Spleen (tissue), 7 donors: ENCODE results near the gene CCDC102B.

Experiments used
- CTCF ChIP-seq, 11 experiments: fragments of 200-600 bp in 7 of 11; fragments of 450-650 bp in 4 of 11; sonication (generic) in 4 of 11; IDR thresholded peaks in 8 of 11; conservative IDR thresholded peaks in 3 of 11; 1 replicate in 7 of 11; 2 replicates in 4 of 11; pipeline versions ENCODE4 v1.4.0 to v1.8.0; 2016 to 2021; ENCODE audit warnings: antibody characterized with exemption in 11 of 11, inconsistent platforms in 4 of 11, mild to moderate bottlenecking in 1 of 11
- POLR2A ChIP-seq, 3 donors: fragments of 450-650 bp; IDR thresholded peaks; one replicate each; pipeline ENCODE4 v1.5.1; 2017; ENCODE audit warnings: antibody characterized with exemption in 3 of 3, mild to moderate bottlenecking in 1 of 3
- donor health status: DM: no; HTN: no; CAD: no; lungs with moderate emphysema.
- donor health status: DM: no; HTN: no; CAD: no.
- donor health status: DM: no; HTN: no; CAD: no.

- TF ChIP-seq POLR2A (IDR thresholded peaks at IDR 0.05) (no peak), CTCF (IDR thresholded peaks at IDR 0.05 in 8 of 11, conservative IDR thresholded peaks at IDR 0.05 in 3 of 11) (no peak)
Measured at GRCh38 chr18:69032009-69032408, 234.1 kb downstream of the CCDC102B start.
